CD4-positive, alpha-beta memory T cell (primary cell): Measurements from ENCODE around the gene FNDC3B. TPM values are rescaled to one million over a fixed set of nuclear protein-coding genes. Genes with fewer than 3 reads are reported as not detected.

Source experiments
- CTCF ChIA-PET: fragments of 350-600 bp; sonication (Branson Sonifier 250); formaldehyde crosslinking; loops from one replicate; lab custom pipeline; 2021; ENCODE audit warnings: inconsistent platforms; ENCODE audit not compliant: partially characterized antibody; lab: Charles Lee
- POLR2A ChIA-PET: fragments of 350-600 bp; sonication (Branson Sonifier 250); formaldehyde crosslinking; loops from one replicate; lab custom pipeline; 2021; ENCODE audit not compliant: partially characterized antibody; lab: Charles Lee
- DNase-seq, 5 donors: peaks; one replicate each; pipeline versions ENCODE4 v3.0.0 to v3.0.0-alpha.2; 2020 to 2022; ENCODE audit warnings: mixed read lengths in 1 of 5
- H3K27ac ChIP-seq: one replicate; pipeline ENCODE4 v1.7.0; 2013; ENCODE audit warnings: low read depth, low read length
- H3K27me3 ChIP-seq: 2 replicates; pipeline ENCODE4 v1.7.0; 2013; ENCODE audit warnings: mild to moderate bottlenecking, low read length, moderate library complexity; ENCODE audit not compliant: insufficient read depth
- H3K36me3 ChIP-seq: 2 replicates; pipeline ENCODE4 v1.7.0; 2013; ENCODE audit warnings: mild to moderate bottlenecking, low read length, moderate library complexity; ENCODE audit not compliant: insufficient read depth
- H3K4me1 ChIP-seq: 2 replicates; pipeline ENCODE4 v1.7.0; 2013; ENCODE audit warnings: mild to moderate bottlenecking, low read length, moderate library complexity; ENCODE audit not compliant: insufficient read depth
- H3K4me3 ChIP-seq, 2 donors: one replicate each; pipeline ENCODE4 v1.7.0; 2013; ENCODE audit warnings: low read length in 2 of 2, mild to moderate bottlenecking in 1 of 2
- H3K9me3 ChIP-seq, 2 donors: one replicate each; pipeline ENCODE4 v1.7.0; 2013; ENCODE audit warnings: low read length in 2 of 2, control low read depth in 1 of 2; ENCODE audit not compliant: control insufficient read depth in 1 of 2
- H3K27ac Mint-ChIP-seq, 7 donors: one replicate each; pipeline ENCODE4 v1.8.0; 2020 to 2021; ENCODE audit warnings: mixed read lengths in 7 of 7, mild to moderate bottlenecking in 6 of 7, inconsistent platforms in 3 of 7, moderate library complexity in 3 of 7
- H3K27me3 Mint-ChIP-seq, 2 donors: one replicate each; pipeline ENCODE4 v1.8.0; 2020 to 2021; ENCODE audit warnings: mixed read lengths in 2 of 2
- H3K36me3 Mint-ChIP-seq, 2 donors: one replicate each; pipeline ENCODE4 v1.8.0; 2020 to 2021; ENCODE audit warnings: mixed read lengths in 2 of 2, inconsistent platforms in 1 of 2, mild to moderate bottlenecking in 1 of 2
- H3K4me1 Mint-ChIP-seq, 4 donors: one replicate each; pipeline ENCODE4 v1.8.0; 2020 to 2021; ENCODE audit warnings: mixed read lengths in 4 of 4, mild to moderate bottlenecking in 1 of 4
- H3K4me3 Mint-ChIP-seq, 8 donors: one replicate each; pipeline ENCODE4 v1.8.0; 2020 to 2021; ENCODE audit warnings: mixed read lengths in 8 of 8, mild to moderate bottlenecking in 7 of 8, moderate library complexity in 6 of 8, inconsistent platforms in 3 of 8
- H3K9me3 Mint-ChIP-seq, 8 donors: one replicate each; pipeline ENCODE4 v1.8.0; 2020 to 2021; ENCODE audit warnings: mixed read lengths in 8 of 8, mild to moderate bottlenecking in 5 of 8, inconsistent platforms in 3 of 8, moderate library complexity in 1 of 8
- intact Hi-C: fragments of 100-400 bp; cut with micrococcal nuclease; formaldehyde crosslinking; loops from one replicate; pipeline ENCODE4 v1.15.1; 2023
- polyA plus RNA-seq, 2 donors: library from polyadenylated mRNA; unstranded; fragments of 300-500 nt; fragmentation: Illumina TruSeq; gene quantifications; one replicate each; pipeline ENCODE4 v1.2.3, GENCODE V29; 2021
- total RNA-seq, 2 experiments: library from RNA; stranded (reverse); gene quantifications; one replicate each; pipeline ENCODE4 v1.2.3, GENCODE V29; 2021

The FNDC3B gene
- total and polyA plus RNA-seq, 4 experiments from 2014 or later: 10.9 to 18.2 (median 14.8) TPM

GRCh38 chr3:172179680-172180399 lies 140.5 kb downstream of the FNDC3B start:
- ChIA-PET CTCF (no interaction called here), POLR2A (no interaction called here)
- peaks cover 2 to 21% of the 10 kb centered on the region in 2 donors for H3K36me3 Mint-ChIP-seq
- H3K27ac ChIP-seq: no peak overlapping the region
- H3K4me1 ChIP-seq: peaks cover 3% of the 10 kb centered on the region
- H3K4me3 ChIP-seq: no peak overlapping the region
- peaks cover 0 to 5% (median 0%) of the 10 kb centered on the region in 8 donors for H3K9me3 Mint-ChIP-seq
- H3K4me1 Mint-ChIP-seq: peaks cover 15 to 31% (median 18%) of the 10 kb centered on the region in 4 donors
- H3K27me3 Mint-ChIP-seq: no peaks in the 10 kb centered on the region
- H3K4me3 Mint-ChIP-seq: no peak overlapping the region
- no peaks in the 10 kb centered on the region for H3K36me3 ChIP-seq
- no peaks in the 10 kb centered on the region for H3K27me3 ChIP-seq
- H3K27ac Mint-ChIP-seq: no peak overlapping the region
- intact Hi-C loops: no loop called here
- no peaks in the 10 kb centered on the region for H3K9me3 ChIP-seq
- no peak for DNase-seq

- CTCF ChIA-PET: no interaction called here
- H3K27me3 Mint-ChIP-seq: no peaks in the 10 kb centered on the region
- H3K9me3 ChIP-seq: no peaks in the 10 kb centered on the region
- no peak for DNase-seq
- H3K36me3 Mint-ChIP-seq: peaks cover 2 to 21% of the 10 kb centered on the region in 2 donors
- H3K36me3 ChIP-seq: no peaks in the 10 kb centered on the region
- peaks cover 0 to 5% (median 0%) of the 10 kb centered on the region in 8 donors for H3K9me3 Mint-ChIP-seq
- no peak overlapping the region for H3K4me3 Mint-ChIP-seq
- peaks cover 15 to 25% (median 18%) of the 10 kb centered on the region in 4 donors for H3K4me1 Mint-ChIP-seq
- peaks cover 3% of the 10 kb centered on the region for H3K4me1 ChIP-seq
- H3K27ac Mint-ChIP-seq: peak overlapping the region in 1 of 7 donors; percentile 21
- POLR2A ChIA-PET: no interaction called here
- intact Hi-C loops: no loop called here
- H3K4me3 ChIP-seq: no peak overlapping the region
- no peaks in the 10 kb centered on the region for H3K27me3 ChIP-seq
- no peak overlapping the region for H3K27ac ChIP-seq
Observed at GRCh38 chr3:172180473-172180872, 141.1 kb downstream of the FNDC3B start.

- Histone ChIP-seq H3K27me3 (no peaks in the 10 kb centered on the region), H3K9me3 (no peaks in the 10 kb centered on the region), H3K4me3 (no peak overlapping the region), H3K4me1 (peaks cover 3% of the 10 kb centered on the region), H3K36me3 (no peaks in the 10 kb centered on the region), H3K27ac (no peak overlapping the region)
- Mint-ChIP-seq H3K36me3 (peaks cover 2 to 14% of the 10 kb centered on the region in 2 donors), H3K4me3 (no peak overlapping the region), H3K4me1 (peaks cover 17 to 24% (median 19%) of the 10 kb centered on the region in 4 donors), H3K9me3 (peaks cover 0 to 5% (median 0%) of the 10 kb centered on the region in 8 donors), H3K27me3 (no peaks in the 10 kb centered on the region), H3K27ac (peak overlapping the region in 2 of 7 donors; percentile 1 to 71)
- POLR2A ChIA-PET: no interaction called here
- no peak for DNase-seq
- CTCF ChIA-PET: interaction anchor here (1.0 kb wide), 1 partner anchor 10 kb away, joined by 3 read pairs; no protein-coding TSS in a partner anchor
- intact Hi-C loops: no loop called here
Observed at GRCh38 chr3:172181932-172182586, 142.7 kb downstream of the FNDC3B start.

GRCh38 chr3:172182797-172183196 lies 143.4 kb downstream of the FNDC3B start:
- peaks cover 17 to 24% (median 19%) of the 10 kb centered on the region in 4 donors for H3K4me1 Mint-ChIP-seq
- no peaks in the 10 kb centered on the region for H3K27me3 Mint-ChIP-seq
- no peak overlapping the region for H3K4me3 ChIP-seq
- intact Hi-C loops: no loop called here
- no peak overlapping the region for H3K4me3 Mint-ChIP-seq
- ChIA-PET POLR2A (no interaction called here), CTCF (interaction anchor here (1.0 kb wide), 1 partner anchor 11 kb away, joined by 3 read pairs; no protein-coding TSS in a partner anchor)
- peak overlapping the region in 3 of 7 donors; percentile 1 to 48 (median 1) for H3K27ac Mint-ChIP-seq
- H3K36me3 ChIP-seq: no peaks in the 10 kb centered on the region
- no peaks in the 10 kb centered on the region for H3K27me3 ChIP-seq
- peaks cover 0 to 5% (median 0%) of the 10 kb centered on the region in 8 donors for H3K9me3 Mint-ChIP-seq
- H3K27ac ChIP-seq: no peak overlapping the region
- no peaks in the 10 kb centered on the region for H3K9me3 ChIP-seq
- peaks cover 2 to 13% of the 10 kb centered on the region in 2 donors for H3K36me3 Mint-ChIP-seq
- no peak for DNase-seq
- H3K4me1 ChIP-seq: peaks cover 3% of the 10 kb centered on the region

GRCh38 chr3:172184106-172184822 lies 144.9 kb downstream of the FNDC3B start:
- CTCF ChIA-PET: no interaction called here
- POLR2A ChIA-PET: no interaction called here
- intact Hi-C loops: no loop called here
- H3K4me3 ChIP-seq: no peak overlapping the region
- no peak for DNase-seq
- H3K27ac Mint-ChIP-seq: peak overlapping the region in 1 of 7 donors; percentile 29
- H3K4me1 ChIP-seq: peaks cover 3% of the 10 kb centered on the region
- no peak overlapping the region for H3K4me3 Mint-ChIP-seq
- no peaks in the 10 kb centered on the region for H3K36me3 ChIP-seq
- H3K9me3 ChIP-seq: no peaks in the 10 kb centered on the region
- H3K4me1 Mint-ChIP-seq: peaks cover 17 to 24% (median 20%) of the 10 kb centered on the region in 4 donors
- no peaks in the 10 kb centered on the region for H3K27me3 Mint-ChIP-seq
- H3K27me3 ChIP-seq: no peaks in the 10 kb centered on the region
- H3K36me3 Mint-ChIP-seq: peaks cover 2 to 13% of the 10 kb centered on the region in 2 donors
- peaks cover 0 to 1% (median 0%) of the 10 kb centered on the region in 8 donors for H3K9me3 Mint-ChIP-seq
- H3K27ac ChIP-seq: no peak overlapping the region

- H3K4me3 ChIP-seq: no peak overlapping the region
- Mint-ChIP-seq H3K9me3 (no peaks in the 10 kb centered on the region), H3K4me1 (peaks cover 9 to 11% (median 11%) of the 10 kb centered on the region in 4 donors), H3K27ac (no peak overlapping the region), H3K27me3 (no peaks in the 10 kb centered on the region), H3K36me3 (peaks cover 0 to 4% of the 10 kb centered on the region in 2 donors), H3K4me3 (no peak overlapping the region)
- no peaks in the 10 kb centered on the region for H3K27me3 ChIP-seq
- POLR2A ChIA-PET: no interaction called here
- peaks cover 3% of the 10 kb centered on the region for H3K4me1 ChIP-seq
- no peak overlapping the region for H3K27ac ChIP-seq
- H3K9me3 ChIP-seq: no peaks in the 10 kb centered on the region
- CTCF ChIA-PET: no interaction called here
- no peak for DNase-seq
- intact Hi-C loops: no loop called here
- H3K36me3 ChIP-seq: no peaks in the 10 kb centered on the region
Observed at GRCh38 chr3:172185907-172186306, 146.5 kb downstream of the FNDC3B start.

GRCh38 chr3:172186607-172187006 lies 147.2 kb downstream of the FNDC3B start:
- Histone ChIP-seq H3K4me3 (no peak overlapping the region), H3K36me3 (no peaks in the 10 kb centered on the region), H3K4me1 (peaks cover 3% of the 10 kb centered on the region), H3K9me3 (no peaks in the 10 kb centered on the region), H3K27ac (no peak overlapping the region), H3K27me3 (no peaks in the 10 kb centered on the region)
- ChIA-PET POLR2A (no interaction called here), CTCF (no interaction called here)
- Mint-ChIP-seq H3K4me3 (no peak overlapping the region), H3K9me3 (no peaks in the 10 kb centered on the region), H3K4me1 (peaks cover 9 to 11% (median 11%) of the 10 kb centered on the region in 4 donors), H3K27me3 (no peaks in the 10 kb centered on the region), H3K27ac (no peak overlapping the region), H3K36me3 (peaks cover 0 to 4% of the 10 kb centered on the region in 2 donors)
- no peak for DNase-seq
- intact Hi-C loops: no loop called here
